Testis (tissue), 2 donors: ENCODE data around the gene ATL1.

Experiments
- CTCF ChIP-seq, 3 experiments: fragments of 450-650 bp in 2 of 3; fragments of 200-600 bp in 1 of 3; sonication (generic) in 1 of 3; IDR thresholded peaks; one replicate each; pipeline ENCODE4 v1.5.1; 2016 to 2019; ENCODE audit warnings: antibody characterized with exemption in 3 of 3, mild to moderate bottlenecking in 2 of 3, moderate library complexity in 1 of 3
- POLR2A ChIP-seq: fragments of 450-650 bp; IDR thresholded peaks from one replicate; pipeline ENCODE4 v1.6.1; 2017; ENCODE audit warnings: antibody characterized with exemption, mild to moderate bottlenecking, moderate library complexity

DNA sequence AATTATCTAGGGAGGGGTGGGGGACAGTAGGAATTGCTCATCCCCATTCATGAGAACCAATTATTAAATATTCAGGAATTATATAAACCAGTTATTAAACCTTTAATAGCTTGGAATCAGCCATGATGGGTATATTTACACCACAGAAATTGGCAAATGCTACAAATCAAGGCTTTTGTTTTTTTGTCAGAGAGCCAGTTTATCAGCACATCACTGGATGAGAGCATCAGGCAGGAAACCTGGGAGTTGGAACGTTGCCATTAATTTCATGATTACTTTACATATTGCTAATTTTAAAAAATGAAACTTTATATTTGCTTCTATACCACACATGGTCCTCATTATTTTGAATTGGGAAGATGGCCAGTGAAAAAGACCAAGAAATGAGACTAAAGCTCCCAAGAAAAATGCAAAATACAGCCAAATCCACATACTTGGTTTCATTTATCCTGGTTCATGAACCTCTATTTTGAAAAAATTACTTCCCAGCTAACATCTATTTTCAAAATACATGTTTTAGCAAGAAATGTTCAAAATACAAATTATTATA is 48.4 kb downstream of the ATL1 start:
- TF ChIP-seq CTCF (IDR thresholded peaks at IDR 0.05) (no peak), POLR2A (no peak)
